B cell (primary cell): ENCODE results near the gene IFNA1. TPM values are rescaled to one million over a fixed set of nuclear protein-coding genes. Genes with fewer than 3 reads are reported as not detected.

ENCODE experiments used
- ATAC-seq: fragments of 200-7000 bp; cut with Tn5 transposase; one replicate; pipeline ENCODE4 v1.10.0; 2021; ENCODE audit warnings: low read depth, mild to moderate bottlenecking, moderate number of reproducible peaks, moderate library complexity
- CTCF ChIA-PET: fragments of 350-600 bp; sonication (Branson Sonifier 250); formaldehyde crosslinking; loops from one replicate; lab custom pipeline; 2021; ENCODE audit warnings: antibody characterized with exemption, inconsistent platforms; lab: Charles Lee
- POLR2A ChIA-PET: fragments of 350-600 bp; sonication (Branson Sonifier 250); formaldehyde crosslinking; loops from one replicate; lab custom pipeline; 2021; ENCODE audit warnings: antibody characterized with exemption; lab: Charles Lee
- DNase-seq: peaks from one replicate; pipeline ENCODE4 v3.0.0; 2013
- H2AFZ ChIP-seq: 2 replicates; pipeline ENCODE4 v1.6.1; 2012; ENCODE audit warnings: mild to moderate bottlenecking, low read depth, low read length; ENCODE audit not compliant: insufficient read depth, poor library complexity, severe bottlenecking
- H3K27ac ChIP-seq, 2 donors: 1 replicate in 1 of 2; 2 replicates in 1 of 2; pipeline ENCODE4 v1.5.1; 2012 to 2013; ENCODE audit warnings: low read length in 2 of 2, mild to moderate bottlenecking in 2 of 2, moderate library complexity in 1 of 2
- H3K27me3 ChIP-seq, 4 experiments: fragments of 200-600 bp in 1 of 4; sonication (generic) in 1 of 4; replicated peaks in 1 of 4; 1 replicate in 2 of 4; 2 replicates in 2 of 4; pipeline versions ENCODE4 v1.6.1 to v1.7.0; 2013 to 2016; ENCODE audit warnings: low read length in 3 of 4, mild to moderate bottlenecking in 2 of 4, mixed read lengths in 1 of 4, moderate library complexity in 1 of 4; ENCODE audit not compliant: insufficient read depth in 4 of 4, control insufficient read depth in 3 of 4; ENCODE audit errors: control extremely low read depth in 1 of 4
- H3K36me3 ChIP-seq, 2 experiments: replicated peaks in 1 of 2; 1 replicate in 1 of 2; 2 replicates in 1 of 2; pipeline versions ENCODE4 v1.6.1 to v1.7.1; 2013; ENCODE audit warnings: low read length in 1 of 2; ENCODE audit not compliant: insufficient read depth in 2 of 2, control insufficient read depth in 1 of 2; ENCODE audit errors: control extremely low read depth in 1 of 2, extremely low read depth in 1 of 2
- H3K4me1 ChIP-seq, 2 donors: fragments of 200-600 bp in 1 of 2; sonication (generic) in 1 of 2; 1 replicate in 1 of 2; 2 replicates in 1 of 2; pipeline versions ENCODE4 v1.5.1 to v1.6.1; 2013 to 2017; ENCODE audit warnings: low read length in 2 of 2; ENCODE audit not compliant: control insufficient read depth in 2 of 2, insufficient read depth in 2 of 2
- H3K4me2 ChIP-seq: replicated peaks from 2 replicates; pipeline ENCODE3; 2012; ENCODE audit warnings: mild to moderate bottlenecking, low read depth, low read length; ENCODE audit not compliant: poor library complexity, severe bottlenecking
- H3K4me3 ChIP-seq, 5 experiments: fragments of 200-600 bp in 1 of 5; sonication (generic) in 1 of 5; 1 replicate in 3 of 5; 2 replicates in 2 of 5; pipeline versions ENCODE4 v1.5.1 to v1.7.0; 2011 to 2016; ENCODE audit warnings: low read length in 4 of 5, mild to moderate bottlenecking in 4 of 5, low read depth in 2 of 5, control low read depth in 1 of 5, moderate library complexity in 1 of 5; ENCODE audit not compliant: insufficient read depth in 1 of 5; ENCODE audit errors: control extremely low read depth in 1 of 5, extremely low read depth in 1 of 5
- H3K79me2 ChIP-seq: fragments of 200-600 bp; sonication (generic); one replicate; pipeline ENCODE4 v1.6.0; 2016; ENCODE audit warnings: low read length; ENCODE audit not compliant: control insufficient read depth, insufficient read depth
- H3K9ac ChIP-seq: fragments of 200-600 bp; sonication (generic); 2 replicates; pipeline ENCODE4 v1.6.1; 2017; ENCODE audit warnings: mild to moderate bottlenecking, low read length, moderate library complexity
- H3K9me3 ChIP-seq, 3 donors: one replicate each; pipeline versions ENCODE4 v1.6.1 to v1.7.1; 2013; ENCODE audit warnings: low read length in 2 of 3; ENCODE audit not compliant: control insufficient read depth in 2 of 3, insufficient read depth in 1 of 3; ENCODE audit errors: control extremely low read depth in 1 of 3
- H4K20me1 ChIP-seq: 2 replicates; pipeline ENCODE4 v1.6.0; 2012; ENCODE audit warnings: mild to moderate bottlenecking, low read length; ENCODE audit not compliant: insufficient read depth, control insufficient read depth, poor library complexity, severe bottlenecking
- H3K27ac Mint-ChIP-seq: one replicate; pipeline ENCODE4 v1.8.0; 2021; ENCODE audit warnings: mixed read lengths
- H3K27me3 Mint-ChIP-seq: one replicate; pipeline ENCODE4 v1.8.0; 2021; ENCODE audit warnings: mixed read lengths
- H3K4me1 Mint-ChIP-seq: one replicate; pipeline ENCODE4 v1.8.0; 2021; ENCODE audit warnings: mixed read lengths
- H3K4me3 Mint-ChIP-seq: one replicate; pipeline ENCODE4 v1.8.0; 2021; ENCODE audit warnings: mixed read lengths
- H3K9me3 Mint-ChIP-seq: one replicate; pipeline ENCODE4 v1.8.0; 2022; ENCODE audit warnings: mixed read lengths; ENCODE audit not compliant: insufficient read depth
- EZH2 ChIP-seq: IDR thresholded peaks from 2 replicates; pipeline ENCODE4 v1.6.1; 2012; ENCODE audit warnings: borderline replicate concordance, low read depth, mild to moderate bottlenecking, moderate library complexity, low read length; ENCODE audit not compliant: insufficient read depth, poor library complexity, severe bottlenecking
- WGBS: methylation state at CpG from one replicate; pipeline ENCODE4 v1.1.5; 2013; ENCODE audit warnings: missing lambda C conversion rate; ENCODE audit not compliant: insufficient coverage; 5-methylcytosine and 5-hydroxymethylcytosine counted together
- intact Hi-C: fragments of 100-400 bp; cut with micrococcal nuclease; formaldehyde crosslinking; loops from one replicate; pipeline ENCODE4 v1.10.0; 2022
- polyA plus RNA-seq: library from polyadenylated mRNA; depleted of rRNA; stranded (reverse); fragments of >200 nt; gene quantifications from 2 replicates; pipeline ENCODE4 v1.2.3, GENCODE V29; 2012
- total RNA-seq, 2 donors: library from RNA; stranded (reverse); fragments of 120-200 nt in 1 of 2; gene quantifications; 1 replicate in 1 of 2; 2 replicates in 1 of 2; pipeline versions ENCODE4 v1.2.3 to v1.2.4, GENCODE V29; 2013 to 2022
- TF ChIP-seq, protein P1 (sequence below): fragments of 200-600 bp; IDR thresholded peaks from one replicate; pipeline ENCODE4 v1.8.0; 2022; ENCODE audit warnings: antibody characterized with exemption, mild to moderate bottlenecking

The IFNA1 gene
- total and polyA plus RNA-seq, 2 donors (not counting 1 experiment from before 2014, with no cell fraction given), result not detected

- Histone ChIP-seq H3K4me1 (no peaks in the 10 kb centered on the region), H3K9me3 (no peaks in the 10 kb centered on the region), H3K9ac (no peak overlapping the region), H2AFZ (no peak overlapping the region), H3K27ac (no peak overlapping the region), H3K27me3 (peaks cover 0 to 17% (median 9%) of the 10 kb centered on the region in 4 experiments), H3K79me2 (no peaks in the 10 kb centered on the region), H3K36me3 (no peaks in the 10 kb centered on the region), H3K4me2 (no peak overlapping the region), H3K4me3 (no peak overlapping the region), H4K20me1 (no peaks in the 10 kb centered on the region)
- no CpG with 5 or more reads among the region's 4 CpGs for WGBS
- ChIA-PET CTCF (interaction anchor here (0.6 kb wide), 1 partner anchor 132 kb away, joined by 4 read pairs; no protein-coding TSS in a partner anchor), POLR2A (no interaction called here)
- Mint-ChIP-seq H3K27me3 (peaks cover 39% of the 10 kb centered on the region), H3K4me1 (no peaks in the 10 kb centered on the region), H3K4me3 (no peak overlapping the region), H3K27ac (no peak overlapping the region), H3K9me3 (no peaks in the 10 kb centered on the region)
- intact Hi-C loops, result no loop called here
- ATAC-seq (no peak), DNase-seq (no peak)
- TF ChIP-seq, protein P1, sequence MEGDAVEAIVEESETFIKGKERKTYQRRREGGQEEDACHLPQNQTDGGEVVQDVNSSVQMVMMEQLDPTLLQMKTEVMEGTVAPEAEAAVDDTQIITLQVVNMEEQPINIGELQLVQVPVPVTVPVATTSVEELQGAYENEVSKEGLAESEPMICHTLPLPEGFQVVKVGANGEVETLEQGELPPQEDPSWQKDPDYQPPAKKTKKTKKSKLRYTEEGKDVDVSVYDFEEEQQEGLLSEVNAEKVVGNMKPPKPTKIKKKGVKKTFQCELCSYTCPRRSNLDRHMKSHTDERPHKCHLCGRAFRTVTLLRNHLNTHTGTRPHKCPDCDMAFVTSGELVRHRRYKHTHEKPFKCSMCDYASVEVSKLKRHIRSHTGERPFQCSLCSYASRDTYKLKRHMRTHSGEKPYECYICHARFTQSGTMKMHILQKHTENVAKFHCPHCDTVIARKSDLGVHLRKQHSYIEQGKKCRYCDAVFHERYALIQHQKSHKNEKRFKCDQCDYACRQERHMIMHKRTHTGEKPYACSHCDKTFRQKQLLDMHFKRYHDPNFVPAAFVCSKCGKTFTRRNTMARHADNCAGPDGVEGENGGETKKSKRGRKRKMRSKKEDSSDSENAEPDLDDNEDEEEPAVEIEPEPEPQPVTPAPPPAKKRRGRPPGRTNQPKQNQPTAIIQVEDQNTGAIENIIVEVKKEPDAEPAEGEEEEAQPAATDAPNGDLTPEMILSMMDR, result no peak
- no peak for TF ChIP-seq EZH2
Measured at GRCh38 chr9:21450733-21451394, 10.6 kb downstream of the IFNA1 start.

DNA sequence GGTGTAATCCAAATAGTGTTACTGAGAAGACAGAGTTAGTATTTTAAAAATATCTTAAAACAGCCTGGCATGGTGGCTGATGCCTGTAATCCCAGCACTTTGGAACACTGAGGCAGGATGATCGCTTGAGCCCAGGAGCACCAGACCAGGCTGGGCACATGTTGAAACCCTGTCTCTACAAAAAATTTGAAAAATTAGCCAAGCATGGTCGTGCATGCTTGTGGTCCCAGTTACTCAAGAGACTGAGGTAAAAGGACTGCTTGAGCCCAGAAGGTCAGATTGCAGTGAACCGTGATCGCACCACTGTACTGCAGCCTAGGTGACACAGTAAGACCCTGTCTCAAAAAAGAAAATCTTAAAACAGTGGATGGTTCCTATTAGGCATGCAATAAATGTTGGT is 12.4 kb downstream of the IFNA1 start:
- H3K27me3 ChIP-seq, result peaks cover 0 to 15% (median 11%) of the 10 kb centered on the region in 4 experiments
- no peak for ATAC-seq
- intact Hi-C loops, result no loop called here
- H3K9ac ChIP-seq, result no peak overlapping the region
- no peak overlapping the region for H3K4me3 ChIP-seq
- no peak for TF ChIP-seq EZH2
- TF ChIP-seq, protein P1, result no peak
- no peaks in the 10 kb centered on the region for H4K20me1 ChIP-seq
- no peak for DNase-seq
- H3K27ac ChIP-seq, result no peak overlapping the region
- no peaks in the 10 kb centered on the region for H3K79me2 ChIP-seq
- H3K36me3 ChIP-seq, result no peaks in the 10 kb centered on the region
- H3K9me3 Mint-ChIP-seq, result no peaks in the 10 kb centered on the region
- H3K4me2 ChIP-seq, result no peak overlapping the region
- H3K4me3 Mint-ChIP-seq, result no peak overlapping the region
- no peaks in the 10 kb centered on the region for H3K9me3 ChIP-seq
- H3K4me1 ChIP-seq, result no peaks in the 10 kb centered on the region
- 89% methylated on average over 3 of the region's 4 CpGs for WGBS
- POLR2A ChIA-PET, result no interaction called here
- H3K27me3 Mint-ChIP-seq, result peaks cover 48% of the 10 kb centered on the region
- H3K4me1 Mint-ChIP-seq, result no peaks in the 10 kb centered on the region
- CTCF ChIA-PET, result interaction anchor here (1.0 to 5.3 kb wide), 7 partner anchors 19 to 133 kb away, joined by 3 to 92 read pairs (median 39); no protein-coding TSS in a partner anchor
- no peak overlapping the region for H3K27ac Mint-ChIP-seq
- H2AFZ ChIP-seq, result no peak overlapping the region
